ENCODE measurements around the gene LIPT2.
A peak's percentile ranks its signal among the peaks of the same experiment; 100 is the strongest.

Gene LIPT2

DNA sequence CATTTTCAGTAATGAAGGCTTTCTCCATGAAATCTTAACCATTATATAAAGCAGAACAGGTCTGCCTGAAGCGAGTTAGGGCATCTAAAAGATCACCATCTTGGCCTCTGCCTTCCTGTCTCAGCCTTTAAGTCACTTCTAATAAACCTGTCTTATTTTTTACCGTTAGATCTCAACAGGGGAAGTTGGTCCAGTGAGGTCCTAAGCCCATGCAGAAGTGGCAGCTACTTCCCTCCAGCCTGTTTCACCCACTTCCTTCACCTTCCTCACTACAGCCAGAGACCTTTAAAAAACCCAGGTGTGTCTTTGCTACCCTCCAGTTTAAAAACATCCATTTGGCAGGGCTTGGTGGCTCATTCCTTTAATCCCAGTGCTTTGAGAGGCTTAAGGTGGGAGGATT lies 14.1 kb upstream of the LIPT2 start:
- no peaks in the 10 kb centered on the region for H3K27me3 Mint-ChIP-seq (ENCODE audit: low read depth)
- TF ChIP-seq, protein P1, sequence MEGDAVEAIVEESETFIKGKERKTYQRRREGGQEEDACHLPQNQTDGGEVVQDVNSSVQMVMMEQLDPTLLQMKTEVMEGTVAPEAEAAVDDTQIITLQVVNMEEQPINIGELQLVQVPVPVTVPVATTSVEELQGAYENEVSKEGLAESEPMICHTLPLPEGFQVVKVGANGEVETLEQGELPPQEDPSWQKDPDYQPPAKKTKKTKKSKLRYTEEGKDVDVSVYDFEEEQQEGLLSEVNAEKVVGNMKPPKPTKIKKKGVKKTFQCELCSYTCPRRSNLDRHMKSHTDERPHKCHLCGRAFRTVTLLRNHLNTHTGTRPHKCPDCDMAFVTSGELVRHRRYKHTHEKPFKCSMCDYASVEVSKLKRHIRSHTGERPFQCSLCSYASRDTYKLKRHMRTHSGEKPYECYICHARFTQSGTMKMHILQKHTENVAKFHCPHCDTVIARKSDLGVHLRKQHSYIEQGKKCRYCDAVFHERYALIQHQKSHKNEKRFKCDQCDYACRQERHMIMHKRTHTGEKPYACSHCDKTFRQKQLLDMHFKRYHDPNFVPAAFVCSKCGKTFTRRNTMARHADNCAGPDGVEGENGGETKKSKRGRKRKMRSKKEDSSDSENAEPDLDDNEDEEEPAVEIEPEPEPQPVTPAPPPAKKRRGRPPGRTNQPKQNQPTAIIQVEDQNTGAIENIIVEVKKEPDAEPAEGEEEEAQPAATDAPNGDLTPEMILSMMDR (IDR thresholded peaks at IDR 0.05; ENCODE audit: unreplicated experiment in 3 of 3) = no peak
- H3K27ac Mint-ChIP-seq = no peak overlapping the region
- H3K4me1 Mint-ChIP-seq = no peaks in the 10 kb centered on the region
- H3K4me3 Mint-ChIP-seq = no peak overlapping the region
- no peaks in the 10 kb centered on the region for H3K36me3 Mint-ChIP-seq (ENCODE audit: low read depth)
- no peaks in the 10 kb centered on the region for H3K9me3 Mint-ChIP-seq

DNA sequence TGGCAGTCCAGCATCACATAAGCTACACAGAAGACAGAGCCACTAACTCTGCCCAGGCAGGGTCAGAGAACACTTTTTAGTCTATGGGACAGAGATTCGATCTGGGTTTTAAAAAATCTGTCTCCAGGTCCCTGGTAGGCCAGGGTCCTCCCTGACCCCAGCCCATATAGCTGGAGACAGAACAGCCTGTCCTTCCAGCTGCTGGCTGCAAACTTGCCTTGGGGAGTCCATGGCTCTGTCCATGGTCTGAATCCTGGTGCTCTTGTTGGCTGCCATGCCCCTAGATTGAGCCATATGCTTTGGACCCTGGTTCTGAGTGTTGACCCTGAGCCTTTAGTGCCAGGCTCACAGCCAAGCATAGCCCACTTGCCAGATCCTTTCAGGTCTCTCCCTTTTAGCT lies 13.3 kb upstream of the LIPT2 start:
- Mint-ChIP-seq H3K9me3 (peaks cover under 1% of the 10 kb centered on the region), H3K4me3 (no peak overlapping the region), H3K27ac (no peak overlapping the region), H3K4me1 (no peaks in the 10 kb centered on the region), H3K36me3 (ENCODE audit: low read depth) (peaks cover 1% of the 10 kb centered on the region), H3K27me3 (ENCODE audit: low read depth) (no peaks in the 10 kb centered on the region)
- TF ChIP-seq, protein P1 (IDR thresholded peaks at IDR 0.05; ENCODE audit: unreplicated experiment in 3 of 3) = no peak

DNA sequence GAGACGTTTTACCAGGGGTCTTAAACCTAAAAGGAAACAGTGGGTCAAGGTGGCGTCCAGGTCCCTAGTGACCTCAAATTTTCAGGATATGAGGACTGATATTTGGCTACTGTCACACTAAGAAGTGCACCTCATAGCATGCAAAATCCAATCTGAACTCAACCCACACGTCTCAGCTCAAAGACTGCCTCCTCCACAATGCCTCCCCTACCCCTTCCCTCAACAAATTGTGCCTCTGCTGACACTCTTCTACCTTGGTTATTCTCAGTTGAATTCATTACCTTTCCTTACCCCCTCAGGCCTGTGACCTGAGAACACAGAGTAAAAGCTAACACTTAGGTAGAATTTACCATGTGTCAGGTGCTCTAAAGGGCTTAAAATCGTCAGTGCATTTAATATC lies 12.4 kb upstream of the LIPT2 start:
- peaks cover 7% of the 10 kb centered on the region for H3K36me3 Mint-ChIP-seq (ENCODE audit: low read depth)
- H3K27me3 Mint-ChIP-seq (ENCODE audit: low read depth) = no peaks in the 10 kb centered on the region
- no peaks in the 10 kb centered on the region for H3K4me1 Mint-ChIP-seq
- TF ChIP-seq, protein P1 (IDR thresholded peaks at IDR 0.05; ENCODE audit: unreplicated experiment in 3 of 3) = no peak
- no peak overlapping the region for H3K4me3 Mint-ChIP-seq
- H3K9me3 Mint-ChIP-seq = peaks cover 6% of the 10 kb centered on the region
- no peak overlapping the region for H3K27ac Mint-ChIP-seq

DNA sequence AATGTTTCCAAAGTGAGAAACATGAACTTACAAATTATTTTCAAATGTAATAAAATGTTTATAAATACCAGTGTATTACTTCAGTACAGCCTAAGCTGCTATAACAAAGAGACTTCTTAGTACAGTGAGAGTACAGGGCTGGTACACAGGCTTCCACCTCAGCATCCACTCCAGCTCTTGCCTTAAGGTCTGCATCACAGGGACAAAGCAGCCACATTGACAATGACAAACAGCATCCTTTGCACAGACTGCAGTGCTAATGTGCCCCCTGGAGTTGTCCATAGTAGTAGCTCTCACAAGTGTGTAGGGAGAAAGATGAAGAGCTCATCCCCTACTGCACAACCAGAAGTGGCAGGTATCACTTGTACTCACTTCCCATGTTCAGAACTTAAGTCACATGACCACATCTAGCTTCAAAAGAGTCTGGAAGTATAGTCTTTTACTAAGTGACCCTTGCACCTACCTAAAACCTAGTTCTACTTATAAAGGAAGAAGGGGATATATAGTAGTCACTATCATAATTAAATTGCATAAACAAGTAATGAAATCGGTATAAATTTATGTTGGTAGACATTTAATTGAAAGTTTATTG lies 10.7 kb upstream of the LIPT2 start:
- Mint-ChIP-seq H3K4me3 (no peak overlapping the region), H3K4me1 (no peaks in the 10 kb centered on the region), H3K27ac (peak overlapping the region in 2 of 3 experiments; percentile 48 to 89), H3K27me3 (ENCODE audit: low read depth) (no peaks in the 10 kb centered on the region), H3K36me3 (ENCODE audit: low read depth) (peaks cover 16% of the 10 kb centered on the region), H3K9me3 (peaks cover 17% of the 10 kb centered on the region)
- TF ChIP-seq, protein P1 (IDR thresholded peaks at IDR 0.05; ENCODE audit: unreplicated experiment in 3 of 3) = no peak

DNA sequence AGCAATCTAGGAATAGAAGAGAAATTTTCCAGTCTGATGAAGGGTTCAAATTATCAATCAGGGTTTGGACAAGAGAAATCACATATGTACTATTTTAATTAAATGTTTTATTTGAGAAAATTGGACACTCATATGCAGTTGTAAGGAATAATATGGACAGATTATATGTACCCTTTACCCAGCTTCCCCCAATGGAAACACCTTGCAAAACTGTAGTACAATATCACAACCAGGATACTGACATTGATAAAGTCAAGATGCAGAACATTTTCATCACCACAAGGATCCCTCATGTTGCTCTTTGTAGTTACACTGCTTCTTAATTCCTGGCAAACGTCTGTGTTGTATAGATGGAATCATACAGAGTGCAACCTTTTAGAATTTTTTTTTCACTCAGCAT lies 1.4 kb upstream of the LIPT2 start:
- H3K27me3 Mint-ChIP-seq (ENCODE audit: low read depth) = no peaks in the 10 kb centered on the region
- TF ChIP-seq, protein P1 (IDR thresholded peaks at IDR 0.05; ENCODE audit: unreplicated experiment in 3 of 3) = no peak

More for the DNA sequence above, 1.4 kb upstream of the LIPT2 start:
- H3K4me3 Mint-ChIP-seq = peak overlapping the region; percentile 35 to 71 (median 37)
- H3K4me1 Mint-ChIP-seq = peaks cover 18% of the 10 kb centered on the region
- peaks cover 41% of the 10 kb centered on the region for H3K36me3 Mint-ChIP-seq (ENCODE audit: low read depth)
- H3K9me3 Mint-ChIP-seq = peaks cover 34% of the 10 kb centered on the region
- no peak overlapping the region for H3K27ac Mint-ChIP-seq

Measured in nephron (organoid).